ENCODE measurements around the gene LRRC14B. TPM values are rescaled to one million over a fixed set of nuclear protein-coding genes. Genes with fewer than 3 reads are reported as not detected.
"Not testable (repeated sequence)": the region's sequence is repeated elsewhere in the genome, so short reads cannot be mapped to it uniquely, and the experiment has no call there.

Gene LRRC14B
- total and polyA plus RNA-seq, 2 experiments from 2014 or later: not detected

DNA sequence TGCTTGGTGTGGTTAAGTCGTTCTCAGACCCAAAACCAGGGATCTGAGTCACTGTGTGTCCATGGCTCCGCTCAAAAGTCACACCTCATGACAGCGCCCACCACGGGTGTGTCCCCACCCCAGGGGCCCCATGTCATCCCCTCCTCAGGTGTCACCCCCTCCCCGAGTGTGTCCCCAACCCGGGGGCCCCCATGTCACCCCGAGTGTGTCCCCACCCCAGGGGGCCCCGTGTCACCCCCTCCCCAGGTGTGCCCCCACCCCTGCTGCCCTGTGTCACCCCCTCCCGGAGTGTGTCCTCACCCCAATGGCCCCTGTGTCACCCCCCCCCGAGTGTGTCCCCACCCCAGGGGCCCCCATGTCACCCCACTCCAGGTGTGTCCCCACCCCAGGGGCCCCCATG lies 5.1 kb downstream of the LRRC14B start:
- Histone ChIP-seq H2AFZ (no peak overlapping the region), H3K27me3 (replicated peaks; ENCODE audit: insufficient read depth) (no peaks in the 10 kb centered on the region; the same call in 1 of the 2 replicates), H3K36me3 (ENCODE audit: low read depth) (no peaks in the 10 kb centered on the region), H3K79me2 (ENCODE audit: insufficient read depth) (peaks cover 4% of the 10 kb centered on the region; the same call in 1 of the 2 replicates), H3K9me3 (ENCODE audit: low read depth) (no peaks in the 10 kb centered on the region), H3K9ac (no peak overlapping the region), H4K20me1 (ENCODE audit: insufficient read depth) (no peaks in the 10 kb centered on the region), H3F3A (ENCODE audit: insufficient read depth) (no peaks in the 10 kb centered on the region), H3K9me2 (ENCODE audit: insufficient read depth) (no peaks in the 10 kb centered on the region), H3K4me2 (ENCODE audit: unreplicated experiment) (no peak overlapping the region), H3K4me3 (no peak overlapping the region), H3K4me1 (ENCODE audit: insufficient read depth) (no peaks in the 10 kb centered on the region), H3K27ac (no peak overlapping the region)
- TF ChIP-seq EZH2phosphoT487 (IDR thresholded peaks at IDR 0.05; ENCODE audit: insufficient read depth, low read depth): no peak
- 70 to 79% methylated on average over 2 to 8 of the region's 10 CpGs for WGBS, 2 experiments (ENCODE audit: low coverage in 1 of 2, low lambda C conversion rate in 2 of 2, missing lambda C conversion rate in 2 of 2)
- in situ Hi-C loops (cut with MboI): no loop called here
- no peak for DNase-seq

DNA sequence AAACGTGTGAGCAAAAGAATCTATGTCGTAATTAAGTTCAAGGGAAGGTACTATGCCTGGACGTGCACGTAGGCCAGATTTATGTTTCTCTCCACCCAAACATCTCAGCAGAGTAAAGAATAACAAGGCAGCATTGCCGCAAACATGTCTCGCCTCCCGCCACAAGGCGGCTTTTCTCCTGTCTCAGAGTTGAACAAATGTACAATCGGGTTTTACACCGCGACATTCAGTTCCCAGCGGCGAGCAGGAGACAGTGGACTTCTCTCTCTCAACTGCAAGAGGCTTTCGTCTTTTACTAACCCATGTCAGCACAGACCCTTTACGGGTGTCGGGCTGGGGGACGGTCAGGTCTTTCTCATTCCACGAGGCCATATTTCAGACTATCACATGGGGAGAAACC lies 5.7 kb downstream of the LRRC14B start:
- H2AFZ ChIP-seq; H3K9ac ChIP-seq; H3K27me3 ChIP-seq (replicated peaks; ENCODE audit: insufficient read depth); in situ Hi-C loops (cut with MboI); H3K9me3 ChIP-seq (ENCODE audit: low read depth); H3K79me2 ChIP-seq (ENCODE audit: insufficient read depth); DNase-seq; H3K4me1 ChIP-seq (ENCODE audit: insufficient read depth); H3K9me2 ChIP-seq (ENCODE audit: insufficient read depth); H3K4me2 ChIP-seq (ENCODE audit: unreplicated experiment); H3K4me3 ChIP-seq; H3K36me3 ChIP-seq (ENCODE audit: low read depth); H4K20me1 ChIP-seq (ENCODE audit: insufficient read depth); H3K27ac ChIP-seq; H3F3A ChIP-seq (ENCODE audit: insufficient read depth): not testable (repeated sequence)
- WGBS, 2 experiments (ENCODE audit: low coverage in 1 of 2, low lambda C conversion rate in 2 of 2, missing lambda C conversion rate in 2 of 2): 56 to 62% methylated on average over 18 of the region's 18 CpGs

DNA sequence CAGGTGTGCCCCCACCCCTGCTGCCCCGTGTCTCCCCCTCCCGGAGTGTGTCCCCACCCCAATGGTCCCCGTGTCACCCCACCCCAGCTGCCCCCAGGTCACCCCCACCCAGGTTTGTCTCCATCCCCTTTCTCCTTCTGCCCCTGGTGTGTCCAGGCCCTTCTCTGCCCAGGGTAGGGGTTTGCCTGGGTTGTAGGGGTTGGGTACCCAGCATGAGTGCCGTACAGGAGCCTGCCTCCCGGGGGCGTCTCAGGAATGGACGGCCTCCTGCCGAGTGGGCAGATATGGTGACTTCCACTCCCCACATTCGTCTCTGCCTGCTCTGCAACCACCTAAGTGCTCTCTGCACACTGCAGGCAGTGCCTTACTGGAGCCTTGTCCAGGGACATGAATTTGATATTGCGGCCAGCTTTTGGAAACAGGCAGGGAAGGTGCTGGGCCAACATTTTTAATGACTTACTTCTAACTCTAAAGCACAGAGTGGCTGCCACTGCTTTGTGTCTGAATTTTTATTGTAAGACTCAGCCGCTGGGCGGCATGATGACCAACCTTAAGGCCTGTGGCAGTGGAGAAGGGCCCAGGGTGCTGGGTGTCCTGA lies 6.7 kb downstream of the LRRC14B start:
- H3K79me2 ChIP-seq (ENCODE audit: insufficient read depth): peaks cover 4% of the 10 kb centered on the region; the same call in 1 of the 2 replicates
- WGBS, 2 experiments (ENCODE audit: low coverage in 1 of 2, low lambda C conversion rate in 2 of 2, missing lambda C conversion rate in 2 of 2): 84 to 85% methylated on average over 9 to 12 of the region's 12 CpGs
- H3K27me3 ChIP-seq (replicated peaks; ENCODE audit: insufficient read depth): no peaks in the 10 kb centered on the region
- in situ Hi-C loops (cut with MboI): no loop called here
- TF ChIP-seq EZH2phosphoT487 (IDR thresholded peaks at IDR 0.05; ENCODE audit: insufficient read depth, low read depth) (no peak), EZH2 (IDR thresholded peaks at IDR 0.05; ENCODE audit: insufficient read depth, poor library complexity, severe bottlenecking) (no peak)
- H3K4me1 ChIP-seq (ENCODE audit: insufficient read depth): no peaks in the 10 kb centered on the region
- H3K4me2 ChIP-seq (ENCODE audit: unreplicated experiment): no peak overlapping the region
- H3K36me3 ChIP-seq (ENCODE audit: low read depth): no peaks in the 10 kb centered on the region
- no peaks in the 10 kb centered on the region for H3K9me3 ChIP-seq (ENCODE audit: low read depth)
- no peaks in the 10 kb centered on the region for H3F3A ChIP-seq (ENCODE audit: insufficient read depth)
- H3K9me2 ChIP-seq (ENCODE audit: insufficient read depth): no peaks in the 10 kb centered on the region
- no peak overlapping the region for H3K4me3 ChIP-seq
- H3K9ac ChIP-seq: no peak overlapping the region
- H3K27ac ChIP-seq: no peak overlapping the region
- no peaks in the 10 kb centered on the region for H4K20me1 ChIP-seq (ENCODE audit: insufficient read depth)
- no peak overlapping the region for H2AFZ ChIP-seq
- DNase-seq: no peak

DNA sequence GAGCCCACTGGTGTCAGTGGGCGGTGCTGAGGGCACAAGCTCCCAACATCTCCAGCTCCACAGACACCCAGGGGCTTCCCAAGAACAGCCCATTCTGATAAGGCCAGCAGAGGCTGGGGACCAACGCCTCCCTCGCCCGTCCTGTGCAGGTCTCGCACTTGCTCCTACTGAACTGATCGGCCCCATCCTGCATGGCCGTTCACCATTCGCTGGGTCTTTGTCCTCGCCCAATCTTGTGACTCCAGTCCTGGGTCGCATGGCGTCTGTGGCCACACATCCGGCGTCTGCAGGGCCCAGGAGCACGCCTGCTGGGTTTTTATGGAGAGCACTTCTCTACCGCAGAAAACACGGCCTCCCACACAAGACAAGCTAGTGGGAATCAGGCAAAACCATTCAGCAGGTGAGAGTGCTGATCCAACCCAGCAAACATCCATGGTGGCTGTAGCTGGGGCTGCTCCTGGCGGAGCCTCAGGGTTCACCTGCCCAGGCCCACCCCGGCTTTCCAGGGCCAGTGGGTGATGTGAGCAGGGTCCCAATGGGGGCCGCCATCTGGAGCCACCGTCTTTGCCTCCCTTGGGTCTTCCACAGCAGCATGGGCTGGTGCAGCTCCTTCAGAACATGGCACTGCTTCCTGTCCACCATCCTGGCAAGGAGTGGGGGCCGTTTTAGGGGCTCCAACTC lies 7.4 kb downstream of the LRRC14B start:
- Histone ChIP-seq H3K36me3 (ENCODE audit: low read depth) (no peaks in the 10 kb centered on the region), H3K4me2 (ENCODE audit: unreplicated experiment) (no peak overlapping the region), H3F3A (ENCODE audit: insufficient read depth) (no peaks in the 10 kb centered on the region), H3K9me2 (ENCODE audit: insufficient read depth) (no peaks in the 10 kb centered on the region), H2AFZ (no peak overlapping the region), H3K79me2 (ENCODE audit: insufficient read depth) (peaks cover 4% of the 10 kb centered on the region; the same call in 1 of the 2 replicates), H3K27ac (no peak overlapping the region), H3K4me3 (no peak overlapping the region), H3K9me3 (ENCODE audit: low read depth) (no peaks in the 10 kb centered on the region), H3K4me1 (ENCODE audit: insufficient read depth) (no peaks in the 10 kb centered on the region), H3K9ac (no peak overlapping the region), H4K20me1 (ENCODE audit: insufficient read depth) (no peaks in the 10 kb centered on the region), H3K27me3 (replicated peaks; ENCODE audit: insufficient read depth) (no peaks in the 10 kb centered on the region)
- no peak for DNase-seq
- 91 to 95% methylated on average over 18 to 21 of the region's 21 CpGs for WGBS, 2 experiments (ENCODE audit: low coverage in 1 of 2, low lambda C conversion rate in 2 of 2, missing lambda C conversion rate in 2 of 2)
- in situ Hi-C loops (cut with MboI): no loop called here
- no peak for TF ChIP-seq EZH2 (IDR thresholded peaks at IDR 0.05; ENCODE audit: insufficient read depth, poor library complexity, severe bottlenecking)
- TF ChIP-seq EZH2phosphoT487 (IDR thresholded peaks at IDR 0.05; ENCODE audit: insufficient read depth, low read depth): no peak
